Posterior vena cava (tissue), 2 donors: Measurements from ENCODE around the gene HERPUD2. TPM values are rescaled to one million over a fixed set of nuclear protein-coding genes. Genes with fewer than 3 reads are reported as not detected.
"Not testable (repeated sequence)": the region's sequence is repeated elsewhere in the genome, so short reads cannot be mapped to it uniquely, and the experiment has no call there.

ENCODE experiments used
- DNase-seq: peaks from one replicate; pipeline ENCODE4 v3.0.0-alpha.2; 2020; ENCODE audit warnings: low spot score
- intact Hi-C, 2 donors: fragments of 100-400 bp; cut with DNase I; formaldehyde crosslinking; loops; one replicate each; pipeline versions ENCODE4 v1.14.1 to v1.14.2; 2022 to 2023
- total RNA-seq, 2 donors: library from RNA; stranded (reverse); fragmentation: NEBNext Ultra II Directional; extraction: Animal tissue kit (Norgen Biotek cat#: 25700); gene quantifications; one replicate each; pipeline ENCODE4 v1.2.1, GENCODE V29; 2021
- donor health status: DM: yes; HTN: yes; CAD: no.
- donor health status: DM: yes; HTN: yes; CAD: no.

The HERPUD2 gene
- total RNA-seq, 2 donors from 2014 or later: 21.1 to 22.4 TPM

- no peak for DNase-seq
- intact Hi-C loops: loop anchor here in 1 of 2 donors (5.0 to 10.0 kb wide), 2 partner anchors 88 to 190 kb away; partner anchors contain the start of gene SEPTIN7
Measured at GRCh38 chr7:35717013-35717412, 22.1 kb upstream of the HERPUD2 start.

GRCh38 chr7:35716038-35716803, 21.3 kb upstream of the HERPUD2 start:
- DNase-seq: no peak
- intact Hi-C loops: loop anchor here in 1 of 2 donors (5.0 to 10.0 kb wide), 2 partner anchors 89 to 191 kb away; partner anchors contain the start of gene SEPTIN7

DNA sequence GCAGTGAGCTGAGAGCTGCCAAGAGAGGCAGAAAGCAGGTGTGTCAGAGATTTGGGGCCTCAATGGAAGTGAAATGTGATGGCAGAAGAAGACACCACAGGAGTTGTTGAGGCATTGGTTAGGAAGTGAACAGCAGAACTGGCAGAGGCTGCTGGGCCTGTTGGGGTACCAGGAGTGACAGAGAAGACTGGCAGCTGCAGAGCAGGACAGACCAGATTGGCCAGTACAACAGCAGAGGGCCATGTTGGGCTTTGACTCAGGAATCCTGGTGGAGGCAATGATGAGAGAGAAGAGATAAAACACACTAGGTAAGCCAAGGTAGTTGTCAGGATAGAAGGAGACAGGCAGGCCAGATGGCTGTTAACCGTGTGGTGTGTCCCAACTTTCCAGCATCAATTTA, 19.9 kb upstream of the HERPUD2 start:
- intact Hi-C loops: loop anchor here (5.0 to 10.0 kb wide), 2 partner anchors 90 to 192 kb away; partner anchors contain the start of gene SEPTIN7 (in 1 of the 2)

GRCh38 chr7:35714407-35714806, 19.5 kb upstream of the HERPUD2 start:
- intact Hi-C loops: loop anchor here (5.0 to 10.0 kb wide), 2 partner anchors 90 to 193 kb away; partner anchors contain the start of gene SEPTIN7 (in 1 of the 2)
- no peak for DNase-seq

More for the DNA sequence above, 19.9 kb upstream of the HERPUD2 start:
- DNase-seq: no peak

DNA sequence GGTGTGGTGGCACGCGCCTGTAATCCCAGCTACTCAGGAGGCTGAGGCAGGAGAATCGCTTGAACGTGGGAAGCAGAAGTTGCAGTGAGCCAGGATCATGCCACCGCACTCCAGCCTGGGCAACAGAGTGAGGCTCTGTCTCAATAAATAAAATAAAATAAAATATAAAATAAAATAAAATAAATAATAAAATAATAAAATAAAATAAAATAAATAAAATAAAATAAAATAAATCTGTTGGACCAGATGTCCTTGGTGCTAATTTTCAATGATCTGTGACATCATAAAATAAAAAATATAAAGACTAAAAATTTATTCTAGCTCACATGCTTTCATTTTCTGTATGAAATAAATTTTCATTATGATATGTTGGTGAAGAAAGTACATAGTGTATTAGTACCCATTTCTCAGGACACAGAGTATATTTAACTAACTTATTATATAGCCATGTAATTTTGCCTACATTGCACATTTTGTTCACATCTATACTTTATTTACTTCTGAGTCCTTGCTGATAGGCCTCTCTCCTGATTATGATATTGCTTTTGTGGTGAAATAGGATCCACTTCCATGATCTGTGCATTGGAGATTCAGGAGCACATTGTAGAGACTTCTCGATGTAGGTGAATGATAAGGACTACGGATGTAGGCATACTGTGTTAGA, 17.8 kb upstream of the HERPUD2 start:
- intact Hi-C loops: loop anchor here (5.0 to 10.0 kb wide), 2 partner anchors 92 to 195 kb away; partner anchors contain the start of gene SEPTIN7 (in 1 of the 2)
- DNase-seq: no peak

DNA sequence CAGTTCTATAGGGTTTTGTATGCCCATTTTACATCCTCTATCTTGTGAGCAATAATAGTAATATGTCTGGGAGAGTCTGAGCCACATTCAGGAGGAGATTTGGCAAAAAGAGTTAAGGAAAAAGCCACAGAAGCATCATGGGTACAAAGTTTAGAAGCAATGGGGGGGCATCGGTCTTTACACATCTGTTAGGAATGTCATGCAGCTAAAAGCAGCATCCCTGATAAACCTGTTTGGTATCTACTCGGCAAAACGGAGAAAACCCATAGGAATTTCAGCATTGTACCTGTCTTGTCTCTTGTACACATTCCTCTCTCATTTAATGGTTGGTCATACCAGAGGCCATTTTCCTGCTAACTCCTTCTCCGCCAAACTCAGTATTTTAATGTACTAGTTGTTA, 12.5 kb upstream of the HERPUD2 start:
- intact Hi-C loops: no loop called here
- DNase-seq: no peak

DNA sequence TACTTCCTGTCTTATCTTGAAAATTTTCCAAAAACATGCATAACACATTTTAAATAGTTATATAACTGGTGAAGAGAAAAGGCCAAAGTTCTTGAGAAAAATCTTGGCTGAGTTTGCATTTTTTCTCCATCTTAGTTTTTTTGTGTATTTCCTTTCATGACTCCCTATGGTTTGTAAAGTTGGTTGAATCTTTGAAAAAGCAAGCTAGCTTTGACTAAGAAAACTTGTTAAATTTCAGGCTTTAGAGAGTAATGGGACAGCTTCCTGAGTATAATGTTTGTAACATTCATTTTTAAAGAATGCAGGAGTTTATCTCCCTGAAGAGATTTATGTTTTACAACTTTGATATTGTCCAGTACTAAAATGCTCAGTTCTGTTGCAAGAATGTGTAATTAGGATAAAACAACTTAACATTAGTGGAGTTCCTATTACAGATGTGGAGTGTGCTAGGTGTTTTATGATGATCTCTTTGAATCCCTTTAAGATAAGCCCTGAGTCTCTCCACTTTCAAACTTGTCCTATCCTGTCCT, 11.1 kb upstream of the HERPUD2 start:
- DNase-seq: no peak
- intact Hi-C loops: no loop called here

DNA sequence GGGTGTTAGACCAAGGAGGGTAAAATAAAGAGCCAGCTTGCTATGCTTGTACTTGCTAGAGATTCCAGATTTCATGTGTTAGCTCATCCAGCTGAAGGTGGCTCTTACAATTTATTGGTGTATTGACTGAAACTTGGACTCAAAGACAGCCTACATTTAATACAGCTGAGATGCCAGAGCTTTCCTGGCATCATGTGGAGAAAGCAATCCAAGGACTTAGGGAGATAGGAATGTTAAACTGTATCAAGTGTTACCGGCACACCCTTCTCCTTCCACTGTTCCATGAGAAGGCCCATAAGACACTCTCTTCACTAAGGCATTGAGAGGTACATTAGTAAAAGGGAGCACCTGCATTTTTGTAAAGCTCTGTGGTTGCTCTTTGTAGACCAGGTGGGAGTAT, 9.3 kb upstream of the HERPUD2 start:
- no peak for DNase-seq
- intact Hi-C loops: no loop called here

GRCh38 chr7:35702541-35702940, 7.6 kb upstream of the HERPUD2 start:
- no peak for DNase-seq
- intact Hi-C loops: no loop called here

- intact Hi-C loops: no loop called here
Measured at GRCh38 chr7:35701287-35701900, 6.5 kb upstream of the HERPUD2 start.

GRCh38 chr7:35700865-35701264, 5.9 kb upstream of the HERPUD2 start:
- DNase-seq: no peak
- intact Hi-C loops: no loop called here

More at GRCh38 chr7:35701287-35701900, 6.5 kb upstream of the HERPUD2 start:
- no peak for DNase-seq

- intact Hi-C loops: no loop called here
- DNase-seq: no peak
Measured at GRCh38 chr7:35700333-35700732, 5.4 kb upstream of the HERPUD2 start.

- intact Hi-C loops: no loop called here
Measured at GRCh38 chr7:35699796-35700305, 4.9 kb upstream of the HERPUD2 start.

DNA sequence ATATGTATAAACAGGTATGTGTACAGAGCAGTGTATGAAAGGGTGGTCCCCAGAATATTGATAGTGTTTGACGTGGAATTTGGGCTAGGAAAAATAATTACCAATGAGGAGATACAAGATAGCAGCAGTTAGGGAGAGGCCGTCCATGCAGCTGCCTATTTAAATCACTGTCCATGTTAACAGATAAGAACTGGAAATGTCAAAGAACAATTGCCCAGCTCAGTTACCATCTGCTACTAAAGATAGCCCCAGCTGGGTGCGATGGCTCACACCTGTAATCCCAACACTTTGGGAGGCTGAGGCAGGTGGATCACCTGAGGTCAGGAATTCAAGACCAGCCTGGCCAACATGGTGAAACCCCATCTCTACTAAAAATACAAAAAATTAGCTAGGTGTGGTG, 3.4 kb upstream of the HERPUD2 start:
- DNase-seq, intact Hi-C loops: not testable (repeated sequence)

More at GRCh38 chr7:35699796-35700305, 4.9 kb upstream of the HERPUD2 start:
- DNase-seq: no peak

DNA sequence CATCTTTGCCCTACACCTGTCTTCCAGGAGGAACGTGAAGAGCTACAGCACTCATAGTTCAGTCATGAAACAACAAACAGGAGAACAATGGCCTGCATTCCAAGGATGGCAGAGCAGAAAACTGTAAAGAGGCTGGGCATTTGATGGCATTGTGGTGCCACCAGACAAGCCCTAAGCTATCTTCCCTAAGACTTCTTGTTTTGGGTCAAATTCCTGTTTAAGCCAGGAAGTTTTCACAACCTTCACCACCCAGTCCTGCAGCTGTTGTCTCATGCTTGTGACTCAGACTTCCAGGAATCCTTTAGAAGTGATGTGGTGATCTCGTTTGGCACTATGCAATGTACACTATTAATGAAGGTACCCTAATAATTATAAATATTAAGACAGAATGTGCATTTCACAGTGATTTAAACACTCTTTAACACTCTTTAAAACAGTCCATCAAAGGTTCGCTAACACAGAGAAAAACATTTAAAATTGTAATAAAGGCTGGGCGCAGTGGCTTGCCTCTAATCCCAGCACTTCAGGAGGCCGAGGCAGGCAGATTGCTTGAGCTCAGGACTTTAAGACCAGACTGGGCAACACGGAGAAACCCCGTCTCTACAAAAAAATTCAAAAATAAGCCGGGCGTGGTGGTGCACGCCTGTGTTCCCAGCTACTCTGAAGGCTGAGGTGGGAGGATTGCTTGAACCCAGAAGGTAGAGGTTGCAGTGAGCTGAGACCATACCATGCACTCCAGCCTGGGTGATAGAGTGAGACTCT, 2.7 kb upstream of the HERPUD2 start:
- intact Hi-C loops: no loop called here
- DNase-seq: no peak

GRCh38 chr7:35695987-35696386, 1.1 kb upstream of the HERPUD2 start:
- no peak for DNase-seq
- intact Hi-C loops: no loop called here

GRCh38 chr7:35695473-35695850, 527 bp upstream of the HERPUD2 start:
- no peak for DNase-seq
- intact Hi-C loops: no loop called here

DNA sequence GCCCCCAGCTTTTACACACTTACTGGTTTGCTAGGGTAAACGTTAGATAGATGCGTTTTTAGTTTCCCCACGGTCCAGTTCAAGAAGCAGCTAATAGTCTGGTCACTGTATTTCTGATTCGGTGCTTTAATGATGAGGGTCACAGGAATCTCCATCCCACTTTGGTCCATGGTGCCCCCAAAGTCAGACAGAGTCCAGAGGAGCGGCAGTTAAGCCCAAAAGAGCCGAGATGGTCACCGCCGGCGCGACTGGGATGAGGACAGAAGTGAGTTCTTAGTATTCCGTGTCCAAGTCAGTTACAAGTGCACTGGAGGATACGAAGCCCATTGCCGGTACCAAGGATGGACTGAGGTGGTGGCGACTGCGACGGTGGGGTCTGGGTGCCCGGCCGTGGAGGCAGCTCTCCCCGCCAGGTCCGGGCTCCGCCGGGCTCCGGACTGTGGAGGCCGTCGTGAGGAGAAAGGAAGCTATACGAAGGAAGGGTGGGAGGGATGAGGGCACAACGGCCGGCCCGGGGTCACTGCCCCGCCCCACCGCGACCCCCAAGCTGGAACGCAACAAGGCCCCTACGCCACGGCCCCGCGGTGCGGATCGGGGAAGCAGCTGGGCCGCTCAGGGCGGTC, 663 bp downstream of the HERPUD2 start:
- DNase-seq: no peak
- intact Hi-C loops: no loop called here
